Sigmoid colon (tissue), 7 donors: ENCODE measurements around the gene ACTR1B. TPM values are rescaled to one million over a fixed set of nuclear protein-coding genes. Genes with fewer than 3 reads are reported as not detected.

Source experiments
- DNase-seq: peaks from one replicate; pipeline ENCODE4 v3.0.0-alpha.2; 2019
- H3K27ac ChIP-seq, 4 donors: fragments of 200-600 bp; sonication (generic); one replicate each; pipeline ENCODE4 v1.5.1; 2016 to 2019; ENCODE audit warnings: mild to moderate bottlenecking in 1 of 4
- H3K27me3 ChIP-seq, 3 donors: fragments of 200-600 bp; sonication (generic); one replicate each; pipeline ENCODE4 v1.5.1; 2019; ENCODE audit warnings: mild to moderate bottlenecking in 1 of 3
- H3K36me3 ChIP-seq, 4 donors: fragments of 200-600 bp; sonication (generic); one replicate each; pipeline ENCODE4 v1.5.1; 2016 to 2019
- H3K4me1 ChIP-seq, 4 donors: fragments of 200-600 bp; sonication (generic); one replicate each; pipeline ENCODE4 v1.5.1; 2017 to 2019
- H3K4me3 ChIP-seq, 4 donors: fragments of 200-600 bp; sonication (generic); one replicate each; pipeline ENCODE4 v1.5.1; 2017 to 2019; ENCODE audit warnings: mild to moderate bottlenecking in 2 of 4, moderate library complexity in 1 of 4
- H3K9me3 ChIP-seq, 4 donors: fragments of 200-600 bp in 3 of 4; sonication (generic) in 3 of 4; one replicate each; pipeline versions ENCODE4 v1.5.1 to v1.6.1; 2013 to 2019
- EP300 ChIP-seq, 4 donors: sonication (generic); formaldehyde crosslinking; IDR thresholded peaks; one replicate each; pipeline ENCODE4 v1.6.1; 2017; ENCODE audit warnings: antibody characterized with exemption in 4 of 4
- POLR2A ChIP-seq, 2 donors: fragments of 450-650 bp; IDR thresholded peaks; one replicate each; pipeline ENCODE4 v1.6.1; 2016; ENCODE audit warnings: antibody characterized with exemption in 2 of 2, mild to moderate bottlenecking in 2 of 2, moderate library complexity in 2 of 2
- POLR2AphosphoS5 ChIP-seq, 4 donors: sonication (generic); formaldehyde crosslinking; IDR thresholded peaks; one replicate each; pipeline ENCODE4 v1.6.1; 2017; ENCODE audit warnings: antibody characterized with exemption in 4 of 4
- WGBS, 2 donors: extraction: QIAGEN DNeasy Blood & Tissue Kit; methylation state at CpG; one replicate each; pipeline ENCODE4 v1.1.7; 2013; 5-methylcytosine and 5-hydroxymethylcytosine counted together
- intact Hi-C: fragments of 100-400 bp; cut with DNase I; formaldehyde crosslinking; loops from one replicate; pipeline ENCODE4 v1.15.1; 2023
- polyA plus RNA-seq, 3 donors: library from polyadenylated mRNA; stranded (reverse); fragments of 200-250 nt; gene quantifications; one replicate each; pipeline ENCODE4 v1.2.3, GENCODE V29; 2013
- total RNA-seq, 4 donors: library from RNA; depleted of rRNA; stranded (reverse); fragments of >200 nt; gene quantifications; one replicate each; pipeline ENCODE4 v1.1.0, GENCODE V29; 2016
- TF ChIP-seq, protein P1 (sequence below), 4 experiments: fragments of 450-650 bp in 3 of 4; fragments of 200-600 bp in 1 of 4; IDR thresholded peaks; one replicate each; pipeline ENCODE4 v1.5.1; 2016 to 2019; ENCODE audit warnings: antibody characterized with exemption in 4 of 4, mild to moderate bottlenecking in 3 of 4, moderate library complexity in 2 of 4
- donor health status: healthy with polysubstance abuse.
- donor health status: Bipolar disorder and iron deficiency.
- donor health status: healthy.

Gene ACTR1B
- total and polyA plus RNA-seq, 7 donors = 55.3 to 85.3 (median 75.2) TPM

DNA sequence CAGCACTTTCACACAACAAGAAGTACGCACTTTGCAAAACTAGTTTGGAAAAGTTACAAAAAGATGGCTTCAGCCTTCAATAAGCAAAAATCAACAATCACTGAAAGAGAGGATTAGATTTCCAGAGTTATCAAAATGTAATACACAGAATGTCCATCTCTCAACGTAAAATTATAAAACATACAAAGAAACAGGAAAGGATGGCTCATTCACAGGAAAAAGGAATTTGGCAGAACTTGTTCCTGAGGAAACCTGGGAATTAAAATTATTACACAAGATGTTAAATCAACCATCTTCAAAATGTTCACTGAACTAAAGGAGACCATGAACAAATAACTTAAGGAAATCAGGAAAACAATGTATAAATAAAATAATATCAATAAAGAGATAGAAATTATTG lies 13.6 kb upstream of the ACTR1B start:
- Histone ChIP-seq H3K36me3 (no peaks in the 10 kb centered on the region), H3K27me3 (no peaks in the 10 kb centered on the region), H3K4me3 (no peak overlapping the region), H3K27ac (no peak overlapping the region), H3K4me1 (no peaks in the 10 kb centered on the region), H3K9me3 (peaks cover 0 to 3% (median 0%) of the 10 kb centered on the region in 4 donors)
- no peak for DNase-seq
- TF ChIP-seq, protein P1, sequence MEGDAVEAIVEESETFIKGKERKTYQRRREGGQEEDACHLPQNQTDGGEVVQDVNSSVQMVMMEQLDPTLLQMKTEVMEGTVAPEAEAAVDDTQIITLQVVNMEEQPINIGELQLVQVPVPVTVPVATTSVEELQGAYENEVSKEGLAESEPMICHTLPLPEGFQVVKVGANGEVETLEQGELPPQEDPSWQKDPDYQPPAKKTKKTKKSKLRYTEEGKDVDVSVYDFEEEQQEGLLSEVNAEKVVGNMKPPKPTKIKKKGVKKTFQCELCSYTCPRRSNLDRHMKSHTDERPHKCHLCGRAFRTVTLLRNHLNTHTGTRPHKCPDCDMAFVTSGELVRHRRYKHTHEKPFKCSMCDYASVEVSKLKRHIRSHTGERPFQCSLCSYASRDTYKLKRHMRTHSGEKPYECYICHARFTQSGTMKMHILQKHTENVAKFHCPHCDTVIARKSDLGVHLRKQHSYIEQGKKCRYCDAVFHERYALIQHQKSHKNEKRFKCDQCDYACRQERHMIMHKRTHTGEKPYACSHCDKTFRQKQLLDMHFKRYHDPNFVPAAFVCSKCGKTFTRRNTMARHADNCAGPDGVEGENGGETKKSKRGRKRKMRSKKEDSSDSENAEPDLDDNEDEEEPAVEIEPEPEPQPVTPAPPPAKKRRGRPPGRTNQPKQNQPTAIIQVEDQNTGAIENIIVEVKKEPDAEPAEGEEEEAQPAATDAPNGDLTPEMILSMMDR (IDR thresholded peaks at IDR 0.05) = no peak
- TF ChIP-seq POLR2AphosphoS5 (IDR thresholded peaks at IDR 0.05) = no peak
- TF ChIP-seq POLR2A (IDR thresholded peaks at IDR 0.05) = no peak
- TF ChIP-seq EP300 (IDR thresholded peaks at IDR 0.05) = no peak
- intact Hi-C loops = no loop called here
- 92 to 95% methylated on average over 2 of the region's 2 CpGs for WGBS, 2 donors

DNA sequence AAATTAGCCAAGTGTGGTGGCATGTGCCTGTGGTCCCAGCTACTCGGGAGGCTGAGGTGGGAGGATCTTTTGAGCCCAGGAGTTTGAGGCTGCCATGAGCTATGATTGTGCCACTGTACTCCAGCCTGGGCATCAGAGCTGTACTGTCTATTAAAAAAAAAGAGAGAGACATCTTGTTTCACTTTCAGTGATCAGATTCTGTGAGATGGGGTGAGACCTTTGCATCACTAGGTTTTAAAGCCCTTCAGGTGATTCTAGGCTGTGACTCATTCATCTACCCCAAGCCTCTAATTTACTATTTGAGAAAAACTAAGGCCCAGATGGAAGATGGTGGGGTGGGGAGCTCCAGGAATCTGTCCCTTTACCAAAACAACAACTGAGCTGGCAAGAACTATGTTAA lies 12.8 kb upstream of the ACTR1B start:
- no peaks in the 10 kb centered on the region for H3K27me3 ChIP-seq
- DNase-seq = no peak
- H3K4me1 ChIP-seq = no peaks in the 10 kb centered on the region
- intact Hi-C loops = no loop called here
- no peak overlapping the region for H3K27ac ChIP-seq
- H3K9me3 ChIP-seq = peaks cover 0 to 3% (median 0%) of the 10 kb centered on the region in 4 donors
- H3K4me3 ChIP-seq = no peak overlapping the region
- 93 to 98% methylated on average over 1 of the region's 1 CpG for WGBS, 2 donors
- TF ChIP-seq EP300 (IDR thresholded peaks at IDR 0.05) (no peak), POLR2AphosphoS5 (IDR thresholded peaks at IDR 0.05) (no peak), POLR2A (IDR thresholded peaks at IDR 0.05) (no peak)
- TF ChIP-seq, protein P1 (IDR thresholded peaks at IDR 0.05) = no peak
- no peaks in the 10 kb centered on the region for H3K36me3 ChIP-seq

DNA sequence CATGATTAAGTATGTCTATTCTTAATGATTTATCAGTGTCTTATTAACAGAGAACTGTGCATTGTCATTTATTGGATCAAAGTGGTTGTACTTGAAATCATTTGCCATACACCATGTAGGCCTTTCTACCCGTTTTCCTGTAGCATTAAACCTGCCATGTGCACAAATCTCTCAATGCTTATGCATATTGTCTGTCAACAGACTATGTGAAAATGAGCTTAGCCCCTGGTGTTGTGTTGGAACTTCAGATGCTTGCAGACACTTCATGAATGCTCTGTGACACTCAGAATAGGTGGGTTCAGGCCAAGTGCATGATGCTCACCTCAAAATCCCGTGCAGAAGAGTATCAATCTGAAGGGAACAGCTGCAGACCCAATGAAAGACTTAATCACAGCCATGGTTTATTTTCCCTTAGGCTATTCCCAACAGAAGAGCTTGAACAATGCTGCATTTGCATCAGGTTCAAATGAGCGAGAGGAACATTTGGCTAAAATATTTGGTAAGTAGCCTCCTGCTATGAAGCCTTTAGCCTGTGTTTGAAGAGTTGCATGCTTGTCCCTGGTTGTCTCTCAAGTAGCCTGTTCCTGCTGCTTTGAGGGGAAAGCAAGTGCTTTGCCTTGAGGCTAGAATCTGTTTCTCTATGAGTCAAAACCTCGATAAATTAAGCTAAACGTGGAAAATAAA lies 11.7 kb upstream of the ACTR1B start:
- H3K4me3 ChIP-seq = no peak overlapping the region
- peaks cover 0 to 3% (median 0%) of the 10 kb centered on the region in 4 donors for H3K9me3 ChIP-seq
- intact Hi-C loops = no loop called here
- H3K36me3 ChIP-seq = no peaks in the 10 kb centered on the region
- TF ChIP-seq POLR2AphosphoS5 (IDR thresholded peaks at IDR 0.05) = no peak
- no peak for TF ChIP-seq POLR2A (IDR thresholded peaks at IDR 0.05)
- TF ChIP-seq, protein P1 (IDR thresholded peaks at IDR 0.05) = no peak
- TF ChIP-seq EP300 (IDR thresholded peaks at IDR 0.05) = no peak
- WGBS, 2 donors = 87 to 89% methylated on average over 5 of the region's 5 CpGs
- no peaks in the 10 kb centered on the region for H3K27me3 ChIP-seq
- DNase-seq = no peak
- H3K27ac ChIP-seq = no peak overlapping the region
- no peaks in the 10 kb centered on the region for H3K4me1 ChIP-seq

DNA sequence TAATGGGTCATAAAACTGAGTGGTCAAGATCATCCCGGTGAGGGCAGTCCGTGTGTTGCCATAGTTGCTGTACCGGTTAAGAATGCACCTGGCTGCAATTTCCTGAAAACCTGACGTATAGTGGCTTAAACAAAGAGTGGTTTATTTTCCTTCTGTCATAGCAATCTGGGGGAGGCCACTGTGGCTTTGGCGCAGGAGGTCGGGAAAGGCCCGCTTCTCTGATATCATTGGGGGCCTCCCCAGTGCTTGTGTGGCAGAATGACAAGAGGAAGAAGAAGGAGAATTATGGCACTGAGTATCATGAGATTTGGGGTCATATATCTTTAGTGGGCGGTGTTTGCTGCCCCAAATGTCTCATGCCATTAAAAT lies 10.1 kb upstream of the ACTR1B start:
- intact Hi-C loops = no loop called here
- Histone ChIP-seq H3K4me3 (no peak overlapping the region), H3K36me3 (no peaks in the 10 kb centered on the region), H3K27me3 (no peaks in the 10 kb centered on the region), H3K27ac (no peak overlapping the region), H3K4me1 (no peaks in the 10 kb centered on the region), H3K9me3 (no peaks in the 10 kb centered on the region)
- TF ChIP-seq EP300 (IDR thresholded peaks at IDR 0.05) (no peak), POLR2A (IDR thresholded peaks at IDR 0.05) (no peak), POLR2AphosphoS5 (IDR thresholded peaks at IDR 0.05) (no peak)
- TF ChIP-seq, protein P1 (IDR thresholded peaks at IDR 0.05) = no peak
- no peak for DNase-seq
- WGBS, 2 donors = 17 to 37% methylated on average over 8 of the region's 8 CpGs
